OCI-LY3 (cell line): ENCODE results near the gene LPAR3.

Source experiments
- EZH2phosphoT487 ChIP-seq: fragments of 200-600 bp; shearing (Covaris generic); IDR thresholded peaks from 2 replicates; pipeline ENCODE4 v1.6.1; 2018; ENCODE audit warnings: antibody characterized with exemption, mixed run types, low read depth
- TF ChIP-seq, protein P1 (sequence below): fragments of 200-600, 300-600 bp; sonication (generic); IDR thresholded peaks from 2 replicates; pipeline ENCODE4 v1.5.1; 2014; ENCODE audit warnings: antibody characterized with exemption, low read length, low read depth

DNA sequence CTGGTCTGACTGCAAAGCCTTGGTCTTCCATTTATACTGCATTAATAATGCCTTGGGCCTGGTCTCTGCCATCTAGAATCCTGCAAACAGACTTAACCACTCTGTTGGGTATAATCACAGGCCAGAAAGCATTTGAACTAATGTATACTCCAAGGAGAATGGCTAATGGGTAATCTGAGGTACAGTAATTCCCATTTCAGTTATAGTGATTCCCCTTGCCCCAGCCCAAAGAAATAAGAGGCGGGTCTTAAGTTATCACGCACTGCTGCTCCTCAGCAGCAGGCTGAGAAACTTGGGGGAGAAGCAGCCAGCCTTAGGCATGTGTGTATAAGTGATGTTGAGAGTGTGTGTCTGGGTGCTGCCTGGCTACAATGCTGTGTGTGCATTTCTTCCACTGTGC is 2.4 kb downstream of the LPAR3 start:
- TF ChIP-seq, protein P1, sequence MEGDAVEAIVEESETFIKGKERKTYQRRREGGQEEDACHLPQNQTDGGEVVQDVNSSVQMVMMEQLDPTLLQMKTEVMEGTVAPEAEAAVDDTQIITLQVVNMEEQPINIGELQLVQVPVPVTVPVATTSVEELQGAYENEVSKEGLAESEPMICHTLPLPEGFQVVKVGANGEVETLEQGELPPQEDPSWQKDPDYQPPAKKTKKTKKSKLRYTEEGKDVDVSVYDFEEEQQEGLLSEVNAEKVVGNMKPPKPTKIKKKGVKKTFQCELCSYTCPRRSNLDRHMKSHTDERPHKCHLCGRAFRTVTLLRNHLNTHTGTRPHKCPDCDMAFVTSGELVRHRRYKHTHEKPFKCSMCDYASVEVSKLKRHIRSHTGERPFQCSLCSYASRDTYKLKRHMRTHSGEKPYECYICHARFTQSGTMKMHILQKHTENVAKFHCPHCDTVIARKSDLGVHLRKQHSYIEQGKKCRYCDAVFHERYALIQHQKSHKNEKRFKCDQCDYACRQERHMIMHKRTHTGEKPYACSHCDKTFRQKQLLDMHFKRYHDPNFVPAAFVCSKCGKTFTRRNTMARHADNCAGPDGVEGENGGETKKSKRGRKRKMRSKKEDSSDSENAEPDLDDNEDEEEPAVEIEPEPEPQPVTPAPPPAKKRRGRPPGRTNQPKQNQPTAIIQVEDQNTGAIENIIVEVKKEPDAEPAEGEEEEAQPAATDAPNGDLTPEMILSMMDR = no peak
- TF ChIP-seq EZH2phosphoT487 = no peak
